HepG2 (cell line): ENCODE results near the gene LGR6. TPM values are rescaled to one million over a fixed set of nuclear protein-coding genes. Genes with fewer than 3 reads are reported as not detected.

ENCODE experiments used
- AGO1 ChIP-seq: fragments of 200-400 bp; formaldehyde crosslinking; IDR thresholded peaks from 2 replicates; pipeline ENCODE4 v1.6.1; 2017; ENCODE audit warnings: mild to moderate bottlenecking, low read depth, low read length, moderate library complexity; ENCODE audit not compliant: poor library complexity, severe bottlenecking
- ATF6 ChIP-seq: sonication (generic); formaldehyde crosslinking; conservative IDR thresholded peaks from 2 replicates; pipeline ENCODE4 v1.4.0; 2020; ENCODE audit warnings: missing genetic modification reagents
- CEBPG ChIP-seq: IDR thresholded peaks from 2 replicates; pipeline ENCODE4 v1.6.1; 2016
- HMG20A ChIP-seq: IDR thresholded peaks from 2 replicates; pipeline ENCODE4 v1.6.1; 2016; ENCODE audit warnings: borderline replicate concordance
- HNRNPL ChIP-seq: fragments of 200-400 bp; formaldehyde crosslinking; IDR thresholded peaks from 2 replicates; pipeline ENCODE4 v1.6.1; 2017; ENCODE audit warnings: mild to moderate bottlenecking, low read depth, low read length
- KAT7 ChIP-seq: IDR thresholded peaks from 2 replicates; pipeline ENCODE4 v1.6.1; 2018; ENCODE audit warnings: borderline replicate concordance, missing compliant biosample characterization
- KDM4B ChIP-seq: sonication (generic); formaldehyde crosslinking; IDR thresholded peaks from 2 replicates; pipeline ENCODE4 v1.4.0; 2020; ENCODE audit warnings: missing genetic modification reagents
- PATZ1 ChIP-seq: sonication (generic); formaldehyde crosslinking; IDR thresholded peaks from 2 replicates; pipeline ENCODE4 v1.4.0; 2020; ENCODE audit warnings: missing genetic modification reagents
- RXRA ChIP-seq: sonication (generic); formaldehyde crosslinking; IDR thresholded peaks from 2 replicates; pipeline ENCODE4 v1.5.1; 2020; ENCODE audit warnings: missing genetic modification reagents
- SKI ChIP-seq: fragments of 450-650 bp; IDR thresholded peaks from one replicate; pipeline ENCODE4 v1.6.1; 2018; ENCODE audit warnings: mild to moderate bottlenecking; ENCODE audit not compliant: partially characterized antibody
- SRSF9 ChIP-seq: fragments of 200-400 bp; formaldehyde crosslinking; IDR thresholded peaks from 2 replicates; pipeline ENCODE4 v1.6.1; 2018; ENCODE audit warnings: borderline replicate concordance, mild to moderate bottlenecking, low read depth, low read length; ENCODE audit not compliant: insufficient read depth, poor library complexity, severe bottlenecking
- TBX3 ChIP-seq: fragments of 450-650 bp; IDR thresholded peaks from 2 replicates; pipeline ENCODE4 v1.6.1; 2017; ENCODE audit warnings: antibody characterized with exemption, mild to moderate bottlenecking, inconsistent platforms, borderline replicate concordance
- ZBTB7B ChIP-seq: sonication (generic); formaldehyde crosslinking; IDR thresholded peaks from 2 replicates; pipeline ENCODE4 v1.4.0; 2020; ENCODE audit warnings: missing genetic modification reagents
- ZNF136 ChIP-seq: sonication (generic); formaldehyde crosslinking; IDR thresholded peaks from 2 replicates; pipeline ENCODE4 v1.8.1; 2022; ENCODE audit warnings: low read depth, mild to moderate bottlenecking, moderate library complexity, missing genetic modification reagents
- ZNF142 ChIP-seq: sonication (generic); formaldehyde crosslinking; IDR thresholded peaks from 2 replicates; pipeline ENCODE4 v1.4.0; 2020; ENCODE audit warnings: missing genetic modification reagents
- ZNF282 ChIP-seq: fragments of 450-650 bp; IDR thresholded peaks from 2 replicates; pipeline ENCODE4 v1.6.1; 2018; ENCODE audit not compliant: partially characterized antibody
- ZNF333 ChIP-seq: sonication (generic); formaldehyde crosslinking; IDR thresholded peaks from 2 replicates; pipeline ENCODE4 v1.4.0; 2020; ENCODE audit warnings: mild to moderate bottlenecking, missing genetic modification reagents, borderline replicate concordance
- ZNF496 ChIP-seq: sonication (generic); formaldehyde crosslinking; IDR thresholded peaks from 2 replicates; pipeline ENCODE4 v1.8.1; 2023; ENCODE audit warnings: mild to moderate bottlenecking, moderate library complexity, missing genetic modification reagents; ENCODE audit not compliant: insufficient replicate concordance
- ZNF678 ChIP-seq: sonication (generic); formaldehyde crosslinking; IDR thresholded peaks from 2 replicates; pipeline ENCODE4 v1.4.0; 2020; ENCODE audit warnings: mild to moderate bottlenecking, missing genetic modification reagents
- ZNF720 ChIP-seq: sonication (generic); formaldehyde crosslinking; IDR thresholded peaks from 2 replicates; pipeline ENCODE4 v1.4.0; 2020; ENCODE audit warnings: missing genetic modification reagents
- ZNF746 ChIP-seq: sonication (generic); formaldehyde crosslinking; IDR thresholded peaks from 2 replicates; pipeline ENCODE4 v1.8.0; 2022; ENCODE audit warnings: mild to moderate bottlenecking, missing genetic modification reagents
- ZSCAN25 ChIP-seq: sonication (generic); formaldehyde crosslinking; IDR thresholded peaks from 2 replicates; pipeline ENCODE4 v1.8.0; 2022; ENCODE audit warnings: mild to moderate bottlenecking, missing genetic modification reagents
- polyA plus RNA-seq, 8 experiments: library from polyadenylated mRNA; depleted of rRNA in 3 of 8; stranded (reverse) in 7 of 8; unstranded in 1 of 8; fragments of >200 nt; fragmentation: Illumina TruSeq in 4 of 8; extraction: Trizol in 4 of 8; gene quantifications; 2 replicates each; pipeline versions ENCODE4 v1.2.1 to v1.2.3, GENCODE V29; 2011 to 2016; ENCODE audit warnings: low read depth in 4 of 8, missing spikeins in 1 of 8, mixed read lengths in 1 of 8; ENCODE audit not compliant: insufficient read depth in 1 of 8
- total RNA-seq, 5 experiments: library from RNA; depleted of rRNA; stranded (reverse); fragments of >200 nt; fragmentation: Illumina TruSeq; extraction: Trizol; gene quantifications; 2 replicates each; pipeline ENCODE4 v1.2.3, GENCODE V29; 2016; ENCODE audit warnings: low read depth in 1 of 5

Gene LGR6
- total and polyA plus RNA-seq, 2 of the 13 experiments (the other 11 are each of a cell fraction or from before 2014, with no cell fraction given), result 0.07 TPM; not detected in 1

GRCh38 chr1:202237052-202237451 is 43.5 kb downstream of the LGR6 start (continued):
- TF ChIP-seq SKI (no peak), ZSCAN25 (CRISPR knock-in tag) (peak; percentile 97), ZNF142 (CRISPR knock-in tag) (no peak), KDM4B (CRISPR knock-in tag) (0 out of 2 replicates have a peak, but pooled peaks have one; percentile 54), ZNF333 (no peak), KAT7 (CRISPR knock-in tag) (no peak), ZNF136 (no peak), ZNF746 (CRISPR knock-in tag) (no peak), HMG20A (0 out of 2 replicates have a peak, but pooled peaks have one; percentile 17), HNRNPL (0 out of 2 replicates have a peak, but pooled peaks have one; percentile 41), ZNF496 (CRISPR knock-in tag) (no peak), SRSF9 (no peak), ZNF720 (CRISPR knock-in tag) (no peak), RXRA (CRISPR knock-in tag) (0 out of 2 replicates have a peak, but pooled peaks have one; percentile 33), PATZ1 (peak; percentile 75), ZNF678 (CRISPR knock-in tag) (no peak), ZBTB7B (peak; percentile 55; the same call in 1 of the 2 replicates), ATF6 (CRISPR knock-in tag) (no peak), ZNF282 (no peak), AGO1 (peak; percentile 34), TBX3 (no peak), CEBPG (CRISPR knock-in tag) (0 out of 2 replicates have a peak, but pooled peaks have one; percentile 12)
